Bronchial epithelial cell (primary cell): ENCODE data around the gene OVOL2. TPM values are rescaled to one million over a fixed set of nuclear protein-coding genes. Genes with fewer than 3 reads are reported as not detected.

Experiments used
- DNase-seq: peaks from one replicate; pipeline ENCODE4 v3.0.0-alpha.2; 2010; ENCODE audit warnings: low read depth
- FAIRE-seq: peaks from 2 replicates; lab custom pipeline; 2011; peaks lifted over from hg19 to GRCh38; lab: Jason Lieb, UNC
- H3K27me3 ChIP-seq: 2 replicates; pipeline ENCODE4 v1.5.1; 2011; ENCODE audit warnings: low read length; ENCODE audit not compliant: control insufficient read depth, insufficient read depth
- H3K36me3 ChIP-seq: 2 replicates; pipeline ENCODE4 v1.5.1; 2011; ENCODE audit warnings: low read length; ENCODE audit not compliant: control insufficient read depth, insufficient read depth
- H3K4me3 ChIP-seq: 2 replicates; pipeline ENCODE4 v1.5.1; 2011; ENCODE audit warnings: mild to moderate bottlenecking, low read depth, low read length, control low read depth
- CTCF ChIP-seq: IDR thresholded peaks from 2 replicates; pipeline ENCODE4 v1.5.1; 2011; ENCODE audit warnings: mild to moderate bottlenecking, moderate library complexity, low read length, control low read depth, inconsistent platforms; ENCODE audit not compliant: insufficient read depth, severe bottlenecking
- total RNA-seq: library from RNA; depleted of rRNA; stranded (reverse); fragments of >200 nt; gene quantifications from 2 replicates; pipeline ENCODE4 v1.2.1, GENCODE V29; 2014

The OVOL2 gene
- total RNA-seq, 1 donor from 2014 or later = 27.6 TPM

GRCh38 chr20:18059603-18060002 lies 1.9 kb upstream of the OVOL2 start:
- DNase-seq (no peak), FAIRE-seq (no peak)
- Histone ChIP-seq H3K27me3 (no peaks in the 10 kb centered on the region), H3K4me3 (no peak overlapping the region), H3K36me3 (no peaks in the 10 kb centered on the region)
- TF ChIP-seq CTCF = no peak

- FAIRE-seq (no peak), DNase-seq (no peak)
- Histone ChIP-seq H3K4me3 (peak overlapping the region; percentile 36), H3K27me3 (no peaks in the 10 kb centered on the region), H3K36me3 (no peaks in the 10 kb centered on the region)
- TF ChIP-seq CTCF = no peak
These were observed 1.1 kb upstream of the OVOL2 start for GRCh38 chr20:18058661-18059467.

- Histone ChIP-seq H3K36me3 (no peaks in the 10 kb centered on the region), H3K27me3 (no peaks in the 10 kb centered on the region), H3K4me3 (peak overlapping the region; percentile 78)
- FAIRE-seq = no peak
- no peak for DNase-seq
- no peak for TF ChIP-seq CTCF
These were observed 256 bp upstream of the OVOL2 start for GRCh38 chr20:18057994-18058349.

- no peak for TF ChIP-seq CTCF
- peak overlapping the region; percentile 78 for H3K4me3 ChIP-seq
- no peaks in the 10 kb centered on the region for H3K27me3 ChIP-seq
- no peak for FAIRE-seq
- no peaks in the 10 kb centered on the region for H3K36me3 ChIP-seq
- DNase-seq = no peak
These were observed 1.3 kb downstream of the OVOL2 start for GRCh38 chr20:18056174-18057100.

GRCh38 chr20:18055261-18055660 lies 2.5 kb downstream of the OVOL2 start:
- DNase-seq (no peak), FAIRE-seq (no peak)
- Histone ChIP-seq H3K27me3 (no peaks in the 10 kb centered on the region), H3K4me3 (no peak overlapping the region), H3K36me3 (no peaks in the 10 kb centered on the region)
- TF ChIP-seq CTCF = no peak
